GM23248 (cell line): ENCODE measurements around the gene RBM34.

Experiments used
- EZH2 ChIP-seq: fragments of 200-600 bp; sonication (generic); IDR thresholded peaks from 2 replicates; pipeline ENCODE4 v1.6.1; 2018; ENCODE audit warnings: antibody characterized with exemption, mild to moderate bottlenecking; ENCODE audit not compliant: insufficient read depth, poor library complexity, severe bottlenecking
- EZH2phosphoT487 ChIP-seq: fragments of 200-600 bp; sonication (generic); IDR thresholded peaks from 2 replicates; pipeline ENCODE4 v1.6.1; 2018; ENCODE audit warnings: antibody characterized with exemption, moderate library complexity, mild to moderate bottlenecking, low read depth; ENCODE audit not compliant: insufficient read depth

DNA sequence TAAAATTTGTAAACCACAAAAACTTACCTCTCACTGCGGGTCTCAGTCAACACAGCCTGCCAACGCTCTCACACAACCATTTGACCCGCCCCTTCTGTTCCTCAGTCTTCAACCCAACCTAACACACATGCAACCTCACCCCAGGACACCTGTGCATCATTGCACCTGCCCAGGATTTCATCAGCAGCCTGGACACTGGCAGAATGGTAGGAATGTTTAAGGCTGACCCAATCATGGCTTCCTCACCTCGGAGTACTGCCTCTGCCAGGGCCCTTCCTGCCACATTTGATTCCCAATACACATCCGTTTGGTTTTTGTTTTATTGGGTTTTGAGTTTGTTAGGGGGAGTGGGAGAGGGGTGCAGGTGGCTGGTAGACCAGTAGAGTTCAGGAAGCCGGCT lies 73.1 kb downstream of the RBM34 start:
- TF ChIP-seq EZH2 = no peak
- no peak for TF ChIP-seq EZH2phosphoT487
